Measurements from ENCODE around the gene COLEC12. TPM values are rescaled to one million over a fixed set of nuclear protein-coding genes. Genes with fewer than 3 reads are reported as not detected.
A peak's percentile ranks its signal among the peaks of the same experiment; 100 is the strongest.

Gene COLEC12
- total RNA-seq: 10 to 100 TPM; 10.9 to 15.3 TPM

- TF ChIP-seq, protein P1, sequence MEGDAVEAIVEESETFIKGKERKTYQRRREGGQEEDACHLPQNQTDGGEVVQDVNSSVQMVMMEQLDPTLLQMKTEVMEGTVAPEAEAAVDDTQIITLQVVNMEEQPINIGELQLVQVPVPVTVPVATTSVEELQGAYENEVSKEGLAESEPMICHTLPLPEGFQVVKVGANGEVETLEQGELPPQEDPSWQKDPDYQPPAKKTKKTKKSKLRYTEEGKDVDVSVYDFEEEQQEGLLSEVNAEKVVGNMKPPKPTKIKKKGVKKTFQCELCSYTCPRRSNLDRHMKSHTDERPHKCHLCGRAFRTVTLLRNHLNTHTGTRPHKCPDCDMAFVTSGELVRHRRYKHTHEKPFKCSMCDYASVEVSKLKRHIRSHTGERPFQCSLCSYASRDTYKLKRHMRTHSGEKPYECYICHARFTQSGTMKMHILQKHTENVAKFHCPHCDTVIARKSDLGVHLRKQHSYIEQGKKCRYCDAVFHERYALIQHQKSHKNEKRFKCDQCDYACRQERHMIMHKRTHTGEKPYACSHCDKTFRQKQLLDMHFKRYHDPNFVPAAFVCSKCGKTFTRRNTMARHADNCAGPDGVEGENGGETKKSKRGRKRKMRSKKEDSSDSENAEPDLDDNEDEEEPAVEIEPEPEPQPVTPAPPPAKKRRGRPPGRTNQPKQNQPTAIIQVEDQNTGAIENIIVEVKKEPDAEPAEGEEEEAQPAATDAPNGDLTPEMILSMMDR (IDR thresholded peaks at IDR 0.05): no peak
- Histone ChIP-seq H3K4me1 (peaks cover 0 to 13% of the 10 kb centered on the region in 2 donors), H3K4me3 (peak within 1 kb of the TSS; percentile 47 to 60), H3K36me3 (no peaks in the 10 kb centered on the region), H3K27me3 (peaks cover 0 to 3% of the 10 kb centered on the region in 2 donors), H3K9me3 (no peaks in the 10 kb centered on the region), H3K27ac (peak within 1 kb of the TSS; percentile 47 to 61)
- no peak for DNase-seq (ENCODE audit: low spot score)
Measured at GRCh38 chr18:500632-501405, at the start of gene COLEC12. COLEC12 (minus strand) TSS chr18:500701; CDS start chr18:500514, 187 bp downstream.

DNA sequence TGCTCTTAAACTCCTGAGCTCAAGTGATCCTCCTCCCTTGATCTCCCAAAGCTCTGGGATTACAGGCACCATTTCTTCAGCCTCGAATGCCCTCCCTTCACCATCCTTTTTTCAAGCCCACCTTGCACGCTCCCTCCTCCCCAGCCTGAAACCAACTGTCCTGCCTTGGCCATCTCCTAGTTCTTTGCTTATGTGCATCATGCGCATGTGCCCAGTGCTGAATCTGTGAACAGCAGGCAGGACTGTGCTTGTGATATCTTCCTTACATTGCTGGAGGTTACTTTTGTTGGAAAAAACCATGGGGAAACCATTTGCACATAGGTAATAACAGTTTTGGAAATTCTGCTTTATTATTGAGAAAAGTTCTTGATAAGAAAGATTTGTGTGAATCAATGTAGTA lies 49.5 kb upstream of the COLEC12 start:
- Histone ChIP-seq H3K27me3 (no peaks in the 10 kb centered on the region), H3K4me1 (no peaks in the 10 kb centered on the region), H3K27ac (no peak overlapping the region), H3K36me3 (no peaks in the 10 kb centered on the region), H3K4me3 (no peak overlapping the region), H3K9me3 (no peaks in the 10 kb centered on the region)
- TF ChIP-seq, protein P1 (IDR thresholded peaks at IDR 0.05): no peak
- no peak for DNase-seq (ENCODE audit: low spot score)

DNA sequence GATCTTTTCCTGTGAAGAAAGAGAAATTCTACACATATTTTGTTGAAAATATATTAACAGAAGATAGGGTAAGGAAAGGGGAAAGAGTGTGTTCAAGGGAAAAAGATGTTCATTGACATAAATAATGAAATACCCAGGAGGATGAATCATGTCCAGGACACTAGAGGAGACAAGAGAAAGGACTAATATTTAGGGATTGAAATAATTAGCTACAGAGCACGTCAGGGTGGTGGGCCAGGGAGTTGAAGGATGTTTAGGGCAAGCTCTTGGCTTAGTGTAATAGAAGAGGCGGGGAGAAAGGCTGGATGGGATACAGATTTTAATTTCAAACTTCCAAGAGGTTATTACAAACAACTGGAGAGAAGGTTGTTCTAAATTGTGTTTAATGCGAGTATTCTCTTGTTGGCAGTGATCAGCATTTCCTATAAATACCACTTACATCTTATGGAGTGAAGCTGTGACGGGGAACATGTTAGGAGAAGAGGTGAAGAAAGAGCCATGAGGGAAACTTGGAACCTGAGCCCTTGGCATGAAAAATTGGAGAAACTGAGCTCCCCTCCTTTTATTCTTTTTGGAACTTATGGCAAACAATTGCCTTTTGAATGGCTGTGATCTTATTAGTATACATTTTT lies 43.1 kb upstream of the COLEC12 start:
- no peak overlapping the region for H3K27ac ChIP-seq
- no peaks in the 10 kb centered on the region for H3K4me1 ChIP-seq
- no peaks in the 10 kb centered on the region for H3K36me3 ChIP-seq
- no peaks in the 10 kb centered on the region for H3K27me3 ChIP-seq
- TF ChIP-seq, protein P1 (IDR thresholded peaks at IDR 0.05): no peak
- DNase-seq (ENCODE audit: low spot score): no peak
- no peak overlapping the region for H3K4me3 ChIP-seq
- H3K9me3 ChIP-seq: no peaks in the 10 kb centered on the region

DNA sequence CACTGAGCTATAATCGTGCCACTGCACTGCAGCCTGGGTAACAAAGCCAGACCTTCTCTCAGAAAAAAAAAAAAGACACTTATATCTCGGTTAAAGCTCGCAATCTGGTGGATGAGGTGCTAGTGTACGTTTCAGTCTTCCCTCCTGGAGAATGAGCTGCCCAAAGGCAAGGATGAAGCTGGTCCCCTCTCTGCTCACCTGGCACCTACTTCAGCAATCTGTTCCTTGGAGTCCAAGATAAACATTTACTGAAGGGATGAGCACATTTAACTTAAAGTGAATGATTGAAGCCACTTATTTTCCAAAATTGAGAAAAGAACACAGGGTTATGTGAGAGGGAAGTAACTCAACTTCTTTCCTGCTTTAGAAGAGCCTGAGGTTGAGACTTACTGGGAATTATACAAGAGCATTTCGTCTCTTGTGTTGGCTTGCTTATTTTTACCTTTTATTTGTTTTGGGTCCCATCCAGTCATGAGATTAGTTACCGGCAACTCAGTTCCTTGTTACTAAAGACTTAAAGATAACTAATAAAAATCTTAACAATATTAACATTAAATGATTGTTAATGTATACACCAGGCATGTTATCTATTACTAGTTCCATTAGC lies 33.6 kb upstream of the COLEC12 start:
- no peak for DNase-seq (ENCODE audit: low spot score)
- no peak overlapping the region for H3K4me3 ChIP-seq
- no peaks in the 10 kb centered on the region for H3K36me3 ChIP-seq
- no peak overlapping the region for H3K27ac ChIP-seq
- H3K4me1 ChIP-seq: no peaks in the 10 kb centered on the region
- TF ChIP-seq, protein P1 (IDR thresholded peaks at IDR 0.05): no peak
- no peaks in the 10 kb centered on the region for H3K27me3 ChIP-seq
- H3K9me3 ChIP-seq: no peaks in the 10 kb centered on the region

DNA sequence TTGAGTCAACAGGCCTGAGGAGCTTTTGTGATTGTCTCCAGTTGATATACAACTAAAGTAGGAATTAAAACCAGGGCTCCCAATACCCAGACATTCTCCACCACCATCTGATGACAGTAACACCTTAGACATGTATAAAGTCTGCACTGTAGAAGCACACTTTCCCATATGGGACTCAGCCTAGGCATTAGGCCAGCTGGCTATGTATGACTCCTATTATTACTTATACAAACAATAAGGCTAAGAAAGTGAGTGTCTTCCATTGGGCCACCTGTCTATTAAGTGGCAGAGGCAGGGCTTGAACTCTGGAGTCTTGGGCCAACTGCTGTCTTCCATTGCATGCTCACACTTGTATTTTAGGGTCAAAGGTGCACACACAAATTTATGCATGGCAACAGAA lies 32.1 kb upstream of the COLEC12 start:
- no peak overlapping the region for H3K27ac ChIP-seq
- H3K4me3 ChIP-seq: no peak overlapping the region
- DNase-seq (ENCODE audit: low spot score): no peak
- TF ChIP-seq, protein P1 (IDR thresholded peaks at IDR 0.05): no peak
- H3K27me3 ChIP-seq: no peaks in the 10 kb centered on the region
- no peaks in the 10 kb centered on the region for H3K36me3 ChIP-seq
- H3K9me3 ChIP-seq: no peaks in the 10 kb centered on the region
- no peaks in the 10 kb centered on the region for H3K4me1 ChIP-seq

Measured in right atrium auricular region (tissue), 2 donors.